Mesothelial cell of epicardium (in vitro differentiated cells): ENCODE measurements around the gene SIRT6. TPM values are rescaled to one million over a fixed set of nuclear protein-coding genes. Genes with fewer than 3 reads are reported as not detected.
"Not testable (repeated sequence)": the region's sequence is repeated elsewhere in the genome, so short reads cannot be mapped to it uniquely, and the experiment has no call there.

Source experiments
- DNase-seq, 2 experiments: peaks; one replicate each; pipeline ENCODE4 v3.0.0; 2021; ENCODE audit warnings: low spot score in 2 of 2; ENCODE audit not compliant: unreplicated experiment in 2 of 2
- H3K27ac Mint-ChIP-seq: 2 replicates; pipeline ENCODE4 v1.8.0; 2021; ENCODE audit warnings: mixed read lengths
- H3K27me3 Mint-ChIP-seq: 2 replicates; pipeline ENCODE4 v1.8.0; 2021; ENCODE audit warnings: low read depth, mixed read lengths
- H3K36me3 Mint-ChIP-seq: 2 replicates; pipeline ENCODE4 v1.8.0; 2021; ENCODE audit warnings: mixed read lengths
- H3K4me1 Mint-ChIP-seq: 2 replicates; pipeline ENCODE4 v1.8.0; 2021; ENCODE audit warnings: mixed read lengths
- H3K4me3 Mint-ChIP-seq: 2 replicates; pipeline ENCODE4 v1.8.0; 2021; ENCODE audit warnings: mild to moderate bottlenecking, moderate library complexity, mixed read lengths
- H3K9me3 Mint-ChIP-seq: 2 replicates; pipeline ENCODE4 v1.8.0; 2021; ENCODE audit warnings: mixed read lengths
- total RNA-seq: library from RNA; stranded (reverse); gene quantifications from 3 replicates; pipeline ENCODE4 v1.2.1, GENCODE V29; 2021
- TF ChIP-seq, protein P1 (sequence below): fragments of 200-600 bp; sonication (generic); IDR thresholded peaks from one replicate; pipeline ENCODE4 v1.5.0; 2021; ENCODE audit warnings: antibody characterized with exemption; ENCODE audit not compliant: unreplicated experiment

SIRT6 gene
- total RNA-seq, 1 donor from 2014 or later, result 25.6 TPM

DNA sequence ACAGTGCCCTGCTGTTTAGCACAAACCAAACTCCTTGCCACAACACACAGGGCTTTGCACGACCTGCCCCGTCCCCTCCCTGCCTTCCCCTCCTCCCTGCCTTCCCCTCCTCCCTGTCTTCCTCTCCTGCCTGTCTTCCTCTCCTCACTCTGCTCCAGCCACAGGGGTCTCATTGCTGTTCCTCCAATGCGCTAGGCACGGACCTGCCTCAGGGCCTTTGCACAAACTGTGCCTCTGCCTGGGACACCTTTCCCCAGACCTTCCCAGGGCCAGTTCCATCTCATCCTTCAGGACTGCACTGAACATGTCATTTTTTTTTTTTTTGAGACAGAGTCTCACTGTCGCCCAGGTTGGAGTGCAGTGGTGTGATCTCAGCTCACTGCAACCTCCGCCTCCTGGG, 30.7 kb downstream of the SIRT6 start:
- H3K4me3 Mint-ChIP-seq, result no peak overlapping the region
- H3K27me3 Mint-ChIP-seq, result peaks cover 59% of the 10 kb centered on the region
- H3K27ac Mint-ChIP-seq, result no peak overlapping the region

DNA sequence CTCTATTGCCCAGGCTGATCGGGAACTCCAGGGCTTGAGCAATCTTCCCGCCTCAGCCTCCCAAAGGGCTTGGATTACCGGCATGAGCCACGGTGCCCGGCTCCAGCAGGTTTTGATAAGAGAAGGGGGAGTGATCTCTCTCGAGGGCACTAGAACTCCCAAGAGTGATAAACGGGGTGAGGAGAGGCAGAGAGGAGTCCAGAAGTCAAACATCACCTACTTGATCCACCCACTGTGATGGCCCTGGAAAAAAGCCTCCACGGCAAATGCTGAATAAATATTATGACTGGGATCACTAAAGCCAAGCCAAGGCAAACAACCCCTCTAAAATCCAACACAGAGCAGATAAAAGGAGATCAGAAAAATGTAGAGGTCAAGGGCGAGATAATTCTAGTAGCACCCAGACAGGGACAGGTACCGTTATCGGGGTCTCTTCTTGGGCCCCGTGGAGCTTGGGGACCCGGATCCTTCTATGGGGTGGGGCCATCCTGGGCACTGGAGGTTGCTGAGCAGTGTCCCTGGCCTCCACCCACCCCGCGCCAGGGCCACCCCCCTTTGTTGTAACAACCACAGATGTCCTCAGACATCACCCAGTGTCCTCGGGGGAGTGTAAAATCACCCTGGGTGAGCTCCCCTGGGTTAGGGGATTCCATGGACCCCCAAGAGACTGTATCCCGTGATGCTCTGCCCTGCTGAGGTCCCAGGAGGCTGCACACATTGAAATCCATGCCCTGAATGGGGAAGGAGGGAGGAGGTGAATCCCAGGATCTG, 32.7 kb downstream of the SIRT6 start:
- no peaks in the 10 kb centered on the region for H3K4me1 Mint-ChIP-seq

More for the DNA sequence above, 30.7 kb downstream of the SIRT6 start:
- TF ChIP-seq, protein P1, sequence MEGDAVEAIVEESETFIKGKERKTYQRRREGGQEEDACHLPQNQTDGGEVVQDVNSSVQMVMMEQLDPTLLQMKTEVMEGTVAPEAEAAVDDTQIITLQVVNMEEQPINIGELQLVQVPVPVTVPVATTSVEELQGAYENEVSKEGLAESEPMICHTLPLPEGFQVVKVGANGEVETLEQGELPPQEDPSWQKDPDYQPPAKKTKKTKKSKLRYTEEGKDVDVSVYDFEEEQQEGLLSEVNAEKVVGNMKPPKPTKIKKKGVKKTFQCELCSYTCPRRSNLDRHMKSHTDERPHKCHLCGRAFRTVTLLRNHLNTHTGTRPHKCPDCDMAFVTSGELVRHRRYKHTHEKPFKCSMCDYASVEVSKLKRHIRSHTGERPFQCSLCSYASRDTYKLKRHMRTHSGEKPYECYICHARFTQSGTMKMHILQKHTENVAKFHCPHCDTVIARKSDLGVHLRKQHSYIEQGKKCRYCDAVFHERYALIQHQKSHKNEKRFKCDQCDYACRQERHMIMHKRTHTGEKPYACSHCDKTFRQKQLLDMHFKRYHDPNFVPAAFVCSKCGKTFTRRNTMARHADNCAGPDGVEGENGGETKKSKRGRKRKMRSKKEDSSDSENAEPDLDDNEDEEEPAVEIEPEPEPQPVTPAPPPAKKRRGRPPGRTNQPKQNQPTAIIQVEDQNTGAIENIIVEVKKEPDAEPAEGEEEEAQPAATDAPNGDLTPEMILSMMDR, result no peak
- no peak for DNase-seq
- no peaks in the 10 kb centered on the region for H3K9me3 Mint-ChIP-seq
- no peaks in the 10 kb centered on the region for H3K36me3 Mint-ChIP-seq
- no peaks in the 10 kb centered on the region for H3K4me1 Mint-ChIP-seq

DNA sequence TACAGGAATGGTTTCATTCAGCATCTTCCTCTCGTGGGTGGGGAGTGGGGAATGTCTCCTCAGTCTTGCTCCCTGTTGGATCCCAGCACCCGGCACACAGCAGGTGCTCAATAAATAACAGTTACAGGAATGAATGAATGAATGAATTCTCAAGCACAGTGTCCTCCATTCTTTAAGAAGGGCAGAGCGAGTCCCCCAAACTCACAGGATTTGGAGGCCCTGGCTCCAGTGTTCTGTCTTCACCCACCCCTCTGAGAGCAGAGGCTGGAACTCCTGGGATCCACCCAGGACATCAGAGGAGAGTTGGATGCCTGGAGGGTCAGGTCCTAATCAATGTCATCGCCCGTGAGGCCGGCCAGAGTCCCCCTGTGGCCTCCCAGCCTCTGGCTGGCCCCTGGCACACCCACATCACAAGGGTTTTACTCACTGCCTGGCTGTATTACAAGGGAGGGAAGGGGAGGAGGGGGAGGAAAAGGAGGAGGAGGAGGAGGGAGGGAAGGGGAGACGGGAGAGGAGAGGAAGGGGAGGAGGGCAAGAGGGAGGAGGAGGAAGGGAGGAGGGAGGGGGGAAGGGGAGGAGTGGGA, 37.6 kb downstream of the SIRT6 start:
- TF ChIP-seq, protein P1, result no peak
- peaks cover 53% of the 10 kb centered on the region for H3K27me3 Mint-ChIP-seq
- H3K9me3 Mint-ChIP-seq, result no peaks in the 10 kb centered on the region
- no peak for DNase-seq
- peaks cover 2% of the 10 kb centered on the region for H3K4me1 Mint-ChIP-seq
- H3K4me3 Mint-ChIP-seq, result no peak overlapping the region
- no peak overlapping the region for H3K27ac Mint-ChIP-seq
- H3K36me3 Mint-ChIP-seq, result no peaks in the 10 kb centered on the region

More for the DNA sequence above, 32.7 kb downstream of the SIRT6 start:
- no peaks in the 10 kb centered on the region for H3K36me3 Mint-ChIP-seq
- no peaks in the 10 kb centered on the region for H3K9me3 Mint-ChIP-seq
- peaks cover 64% of the 10 kb centered on the region for H3K27me3 Mint-ChIP-seq
- no peak for DNase-seq
- H3K27ac Mint-ChIP-seq, result no peak overlapping the region
- no peak overlapping the region for H3K4me3 Mint-ChIP-seq
- TF ChIP-seq, protein P1, result no peak

DNA sequence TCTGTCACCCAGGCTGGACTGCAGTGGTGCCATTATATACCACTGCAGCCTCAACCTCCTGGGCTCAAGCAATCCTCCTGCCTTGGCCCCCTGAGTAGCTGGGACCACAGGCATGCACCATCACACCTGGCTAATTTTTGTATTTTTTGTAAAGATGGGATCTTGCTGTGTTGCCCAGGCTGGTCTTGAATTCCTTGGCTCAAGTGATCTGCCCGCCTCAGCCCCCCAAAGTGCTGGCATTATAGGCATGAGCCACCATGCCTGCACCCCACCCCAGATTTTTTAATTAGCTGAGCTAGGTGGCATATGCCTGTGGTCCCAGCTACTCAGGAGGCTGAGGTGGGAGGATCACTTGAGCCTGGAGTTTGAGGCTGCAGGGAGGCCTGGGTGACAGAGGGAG, 39.4 kb downstream of the SIRT6 start:
- not testable (repeated sequence) for DNase-seq, H3K27ac Mint-ChIP-seq, H3K36me3 Mint-ChIP-seq, H3K9me3 Mint-ChIP-seq, H3K4me3 Mint-ChIP-seq, H3K4me1 Mint-ChIP-seq
- peaks cover 42% of the 10 kb centered on the region for H3K27me3 Mint-ChIP-seq

DNA sequence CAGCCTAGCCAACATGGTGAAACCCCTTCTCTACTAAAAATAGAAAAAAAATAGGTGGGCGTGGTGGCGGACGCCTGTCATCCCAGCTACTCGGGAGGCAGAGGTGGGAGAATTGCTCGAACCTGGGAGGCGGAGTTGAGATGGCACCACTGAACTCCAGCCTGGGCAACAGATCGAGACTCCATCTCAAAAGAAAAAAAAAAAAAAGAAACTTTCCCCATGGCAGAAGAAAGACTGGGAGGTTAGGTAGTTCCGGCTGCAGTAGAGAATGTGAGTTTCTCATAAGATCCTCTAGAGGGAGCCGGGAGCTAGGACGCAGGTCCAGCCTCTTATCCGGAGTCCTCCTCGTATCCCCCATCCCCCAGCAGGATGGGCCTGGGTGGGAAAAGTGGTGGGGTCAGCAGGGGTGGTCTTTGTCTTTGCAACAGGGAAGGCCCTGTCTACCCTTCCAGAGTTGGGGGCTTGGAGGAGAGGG, 42.1 kb downstream of the SIRT6 start:
- H3K4me3 Mint-ChIP-seq, result no peak overlapping the region
- H3K4me1 Mint-ChIP-seq, result peaks cover 2% of the 10 kb centered on the region
- H3K9me3 Mint-ChIP-seq, result no peaks in the 10 kb centered on the region
- DNase-seq, result no peak
- no peak overlapping the region for H3K27ac Mint-ChIP-seq
- H3K36me3 Mint-ChIP-seq, result no peaks in the 10 kb centered on the region
- TF ChIP-seq, protein P1, result peak; percentile 46
- peaks cover 22% of the 10 kb centered on the region for H3K27me3 Mint-ChIP-seq

DNA sequence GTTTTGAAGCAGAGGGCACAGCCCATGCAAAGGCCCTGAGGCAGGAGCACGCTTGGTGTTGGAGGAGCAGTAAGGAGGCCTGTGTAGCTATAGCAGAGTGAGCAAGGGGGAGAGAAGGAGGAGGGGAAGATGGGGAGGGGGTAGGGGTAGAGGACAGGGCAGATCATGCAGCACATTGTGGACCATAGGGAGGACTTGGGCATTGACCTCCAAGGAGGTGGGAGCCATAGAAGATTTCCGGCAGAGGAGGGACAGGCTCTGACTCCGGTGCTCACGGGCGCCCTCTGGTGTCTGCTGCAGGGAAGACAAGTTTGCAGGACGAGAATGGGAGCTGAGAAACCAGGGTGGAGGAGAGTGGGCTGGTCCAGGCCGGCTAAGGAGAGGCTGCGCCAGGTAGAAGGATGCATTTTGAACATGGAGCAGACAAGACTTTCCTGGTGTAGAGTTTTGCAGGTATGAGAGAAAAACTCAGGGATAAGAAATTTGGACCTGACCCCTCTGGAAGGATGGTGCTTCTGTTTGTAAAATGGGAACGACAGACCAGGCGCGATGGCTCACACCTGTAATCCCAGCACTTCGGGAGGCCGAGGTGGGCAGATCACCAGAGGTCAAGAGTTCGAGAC, 42.6 kb downstream of the SIRT6 start:
- H3K27ac Mint-ChIP-seq, result no peak overlapping the region
- peaks cover 21% of the 10 kb centered on the region for H3K27me3 Mint-ChIP-seq
- TF ChIP-seq, protein P1, result peak; percentile 47
- no peak overlapping the region for H3K4me3 Mint-ChIP-seq
- H3K9me3 Mint-ChIP-seq, result no peaks in the 10 kb centered on the region
- peaks cover 2% of the 10 kb centered on the region for H3K4me1 Mint-ChIP-seq
- peak; percentile 47 to 79 for DNase-seq
- H3K36me3 Mint-ChIP-seq, result no peaks in the 10 kb centered on the region
